Activated CD4-positive, alpha-beta T cell treated with anti-CD3 and anti-CD28 coated beads for 48 hours (primary cell): ENCODE results near the gene ADORA2A.

Source experiments
- DNase-seq: peaks from one replicate; pipeline ENCODE4 v3.0.0-alpha.2; 2020

ADORA2A gene

DNA sequence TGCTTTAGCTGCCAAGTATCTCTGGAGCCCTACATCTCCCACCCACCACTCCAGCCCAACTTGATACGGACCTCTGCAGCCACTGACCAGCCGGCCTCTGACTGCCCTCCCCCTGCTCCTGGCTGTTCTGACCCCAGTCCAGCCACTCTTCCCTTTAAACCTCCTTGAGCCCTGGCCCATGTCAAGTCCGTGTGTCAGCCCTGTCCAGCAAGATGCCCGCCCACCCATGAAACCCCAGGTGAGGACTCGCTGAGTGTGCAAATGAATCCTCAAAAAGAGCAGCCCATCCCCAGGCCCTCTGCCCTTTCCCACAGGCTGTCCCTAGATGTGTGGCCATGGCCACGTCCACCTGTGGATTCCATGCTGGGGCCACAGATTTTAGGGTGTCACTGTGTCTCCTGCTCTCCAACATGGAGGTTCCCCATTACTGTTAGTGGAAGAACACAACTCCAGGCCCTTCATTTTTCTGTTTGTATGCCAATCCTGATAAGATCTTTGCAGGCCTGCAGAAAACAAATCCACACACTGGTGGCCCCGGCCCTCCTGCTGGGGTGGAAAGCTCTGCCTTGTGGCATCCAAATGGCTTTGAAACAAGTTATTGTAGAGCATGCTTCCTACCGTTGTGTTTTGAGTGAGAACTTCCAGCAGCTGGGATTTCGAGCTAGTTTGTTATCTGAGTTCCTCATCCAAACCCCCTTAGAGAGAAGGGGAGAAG is 22.7 kb upstream of the ADORA2A start:
- no peak for DNase-seq

DNA sequence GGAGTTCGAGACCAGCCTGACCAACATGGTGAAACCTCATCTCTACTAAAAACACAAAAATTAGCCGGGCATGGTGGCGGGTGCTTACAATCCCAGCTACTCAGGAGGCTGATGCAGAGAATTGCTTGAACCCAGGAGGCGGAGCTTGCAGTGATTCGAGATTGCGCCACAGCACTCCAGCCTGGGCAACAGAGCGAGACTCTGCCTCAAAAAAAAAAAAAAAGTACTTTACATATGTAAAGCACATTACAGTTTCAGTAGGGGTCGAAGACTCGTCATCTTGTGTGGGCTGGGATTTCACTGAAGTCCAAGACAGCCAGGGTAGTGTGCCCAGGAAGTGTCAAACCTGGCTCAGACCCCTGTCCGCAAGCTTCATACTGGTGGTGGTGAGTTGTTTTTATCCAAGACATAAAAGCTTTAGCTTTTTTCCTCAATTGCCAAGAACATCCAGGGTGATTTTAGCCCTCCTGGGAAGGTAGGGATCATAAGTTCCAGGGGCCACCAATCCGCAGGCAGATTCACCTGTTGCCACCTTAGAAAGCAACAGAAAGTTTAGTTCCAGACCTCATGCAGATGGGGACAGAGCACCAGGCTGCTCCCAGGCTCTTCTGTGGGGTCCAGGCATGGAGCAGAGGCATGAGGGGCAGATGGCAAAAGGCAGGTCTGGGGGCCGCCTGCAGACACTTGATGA is 21.6 kb upstream of the ADORA2A start:
- DNase-seq: no peak

DNA sequence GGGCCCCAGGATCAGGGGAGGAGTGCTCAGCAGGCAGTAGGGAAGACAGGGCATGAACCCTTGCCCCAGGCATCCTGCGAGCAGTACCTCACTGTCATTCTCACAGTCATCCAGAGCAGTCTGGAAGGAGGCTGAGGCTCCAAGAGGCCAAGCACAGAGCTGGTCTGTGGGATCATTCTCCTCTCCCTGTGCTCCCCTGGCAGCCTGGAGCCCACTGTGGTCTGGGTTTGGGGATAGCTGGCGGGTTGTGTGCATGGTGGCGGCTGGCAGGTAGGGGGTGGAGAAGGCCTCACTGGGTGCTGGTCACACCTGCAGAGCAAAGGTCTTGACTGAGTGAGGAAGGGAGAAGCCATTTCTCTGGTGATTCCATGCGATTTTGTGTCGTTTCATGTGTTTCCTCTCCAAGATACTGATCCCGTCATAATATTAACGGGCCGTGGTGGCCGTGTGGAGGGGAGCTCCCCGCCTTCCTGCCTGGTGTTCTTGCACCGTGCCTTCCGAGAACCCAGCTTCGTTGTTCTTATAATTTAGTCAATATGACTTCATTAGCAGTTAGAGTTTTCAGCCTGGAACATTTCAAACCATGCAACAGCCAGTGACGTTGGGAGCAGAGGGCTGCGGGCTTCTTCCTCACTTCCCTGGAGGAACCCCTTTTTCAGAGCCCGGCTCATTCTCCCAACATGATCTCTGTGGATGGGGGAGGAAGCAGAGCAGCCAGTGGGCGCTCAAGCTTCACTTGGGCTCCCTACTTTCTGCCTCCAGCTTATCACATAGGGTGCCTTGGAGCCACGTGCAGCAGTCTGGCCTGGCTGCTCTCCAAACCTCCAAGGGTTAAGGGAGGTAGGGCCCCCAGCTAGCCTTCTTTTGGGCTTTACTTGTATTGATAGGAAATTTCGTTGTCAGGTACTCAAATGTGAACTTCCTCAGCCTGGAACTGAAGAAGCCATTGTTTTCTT is 20.8 kb upstream of the ADORA2A start:
- no peak for DNase-seq

DNA sequence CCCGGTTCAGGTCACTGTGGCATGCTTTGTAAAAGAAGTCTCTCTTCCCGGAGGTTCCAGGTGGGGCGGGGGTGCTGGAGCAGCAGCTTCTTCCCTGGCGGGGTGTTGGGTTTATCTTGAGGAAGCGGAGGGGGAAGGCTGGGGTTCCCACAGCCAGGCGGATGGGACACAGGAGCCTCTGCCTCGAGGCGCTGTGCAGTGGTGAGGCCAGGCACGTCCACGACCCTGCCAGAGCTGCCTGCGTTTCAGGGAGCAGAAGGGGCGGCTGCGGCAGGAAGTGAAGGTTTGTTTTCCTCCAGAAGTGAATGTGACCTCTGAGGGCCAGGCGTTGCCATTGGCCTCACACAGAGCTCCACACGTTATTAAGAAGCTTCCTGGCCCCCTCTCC is 20.1 kb upstream of the ADORA2A start:
- no peak for DNase-seq

DNA sequence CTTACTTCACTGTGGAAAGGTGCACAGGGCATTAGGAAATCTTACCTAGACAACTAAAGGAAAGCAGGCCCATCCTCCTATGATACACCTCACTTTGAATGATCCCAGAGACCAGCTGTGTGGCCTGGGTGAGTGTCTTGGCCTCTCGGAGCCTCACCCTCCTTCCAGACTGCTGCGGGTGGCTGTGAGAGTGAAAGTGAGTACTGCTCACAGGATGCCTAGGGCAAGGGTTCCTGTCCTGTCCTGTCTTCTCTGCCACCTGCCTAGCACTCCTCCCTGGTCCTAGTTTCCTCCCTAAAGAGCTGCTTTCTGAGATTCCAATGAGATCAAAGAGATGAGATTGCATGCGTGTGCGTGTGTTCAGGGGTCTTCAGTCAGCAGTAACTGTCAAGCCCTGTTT is 19.5 kb upstream of the ADORA2A start:
- no peak for DNase-seq

DNA sequence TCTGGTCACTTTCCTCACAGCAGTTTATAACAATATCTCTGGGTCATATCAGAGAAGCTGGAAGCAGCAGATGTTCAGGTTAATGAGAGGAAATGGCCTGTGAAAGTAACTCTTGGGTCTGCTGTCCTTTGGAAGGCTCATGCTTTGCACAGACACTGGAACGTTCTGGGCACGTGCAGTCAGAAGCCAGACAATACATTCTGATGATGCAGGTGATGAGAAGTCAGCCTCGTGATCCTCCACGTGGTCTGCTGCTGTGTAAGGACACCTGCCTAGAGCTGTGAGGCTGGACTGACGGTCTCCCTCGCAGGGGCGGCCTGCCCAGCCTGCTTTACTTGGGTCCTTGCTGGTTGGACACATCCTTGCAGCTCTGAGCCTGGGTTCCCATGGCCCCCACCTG is 18.8 kb upstream of the ADORA2A start:
- no peak for DNase-seq

DNA sequence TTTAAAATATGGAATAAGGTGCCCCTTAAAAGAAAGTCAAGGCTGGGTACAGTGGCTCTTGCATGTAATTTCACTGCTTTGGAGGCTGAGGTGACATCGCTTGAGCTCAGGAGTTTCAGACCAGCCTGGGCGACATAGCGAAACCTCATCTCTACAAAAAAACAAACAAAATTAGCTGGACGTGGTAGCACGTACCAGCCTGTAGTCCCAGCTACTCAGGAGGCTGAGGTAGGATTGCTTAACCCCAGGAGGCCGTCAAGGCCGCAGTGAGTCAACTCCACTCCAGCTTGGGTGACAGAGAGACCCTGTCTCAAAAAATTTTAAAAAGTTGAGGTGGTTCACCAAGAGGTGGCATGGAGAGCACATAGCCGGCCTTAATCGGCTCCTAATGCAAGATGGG is 17.7 kb upstream of the ADORA2A start:
- no peak for DNase-seq

DNA sequence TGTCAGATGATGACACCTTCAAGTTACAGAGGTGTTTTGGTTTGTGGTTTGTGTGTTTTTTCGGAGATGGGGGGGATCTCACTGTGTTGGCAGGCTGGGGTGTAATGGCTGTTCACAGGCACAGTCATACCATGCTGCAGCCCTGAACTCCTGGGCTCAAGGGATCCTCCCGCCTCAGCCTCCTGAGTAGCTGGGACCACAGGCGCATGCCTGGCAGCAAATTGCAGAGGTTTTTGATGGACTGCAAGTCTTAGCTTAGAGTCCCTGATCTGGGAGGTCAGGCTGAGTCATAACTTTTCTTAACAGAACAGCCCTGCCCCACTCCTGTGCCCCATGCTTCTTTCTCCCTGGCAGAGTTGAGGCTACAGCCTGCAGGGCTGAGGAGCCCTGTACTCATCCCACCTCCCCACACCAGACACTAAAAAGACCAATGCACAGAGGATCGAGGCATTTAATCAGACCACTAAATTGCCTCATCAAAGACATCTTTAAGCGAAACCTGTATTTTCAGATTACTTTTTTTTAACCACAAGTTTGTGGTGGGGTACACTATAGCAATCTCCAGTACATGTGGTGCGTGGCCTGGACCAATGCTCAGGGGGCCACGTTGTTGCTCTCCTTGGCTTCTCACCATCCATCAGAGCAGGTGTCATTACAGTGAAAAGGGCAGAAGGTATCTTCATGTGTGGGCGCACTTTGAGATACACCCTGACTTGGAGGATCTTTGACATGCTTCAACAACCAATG is 17.1 kb upstream of the ADORA2A start:
- DNase-seq: no peak

DNA sequence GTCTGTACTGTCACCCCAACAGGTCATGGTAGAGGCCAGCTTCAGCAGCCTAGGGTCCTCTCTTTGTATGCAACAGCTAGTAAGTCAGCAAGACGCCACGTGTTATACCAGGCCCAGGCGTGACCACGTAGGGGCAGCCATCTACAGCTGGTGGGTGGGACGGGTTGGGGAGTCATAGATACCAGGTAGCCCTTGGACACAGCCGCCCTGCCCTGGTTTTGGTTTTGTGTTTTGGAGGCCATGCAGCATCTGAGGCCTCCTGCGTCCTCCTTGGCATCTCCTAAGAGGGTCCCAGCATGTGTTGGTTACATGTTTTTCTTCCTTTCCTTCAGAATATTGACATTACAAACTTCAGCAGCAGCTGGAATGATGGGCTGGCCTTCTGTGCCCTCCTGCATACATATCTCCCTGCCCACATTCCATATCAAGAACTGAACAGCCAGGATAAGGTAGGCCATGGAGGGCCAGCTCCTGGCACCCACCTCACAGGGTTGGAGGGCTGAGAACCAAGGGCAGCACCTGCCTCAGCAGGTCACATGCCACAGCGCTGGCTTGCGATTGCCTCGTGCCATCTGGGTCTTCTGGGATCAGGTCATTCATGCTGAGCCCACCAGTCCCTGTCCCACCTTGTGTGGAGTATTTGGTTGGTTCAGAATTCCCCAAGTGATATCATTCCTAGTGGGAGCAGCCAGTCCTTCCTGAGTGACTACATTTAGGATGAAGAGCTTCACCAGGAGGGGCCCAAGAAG is 16.0 kb upstream of the ADORA2A start:
- DNase-seq: no peak

DNA sequence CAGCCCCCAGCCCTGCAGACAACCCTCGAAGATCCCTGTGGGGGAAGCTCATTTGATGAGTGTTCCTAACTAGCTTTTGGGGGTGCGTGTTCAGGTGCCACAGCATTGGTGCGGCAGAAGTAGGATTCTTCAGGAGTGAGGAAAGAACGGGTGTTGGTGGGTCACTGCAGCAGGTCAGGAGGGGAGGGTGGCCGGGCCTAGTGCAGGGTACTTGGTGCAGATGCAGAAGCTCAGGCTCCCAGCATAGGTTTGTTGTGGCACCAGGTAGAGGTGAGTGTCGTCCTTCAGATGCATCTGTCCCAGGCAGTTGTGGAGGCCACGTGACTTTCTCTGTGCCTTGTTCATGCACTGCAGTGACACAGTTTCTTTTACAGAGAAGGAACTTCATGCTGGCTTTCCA is 15.1 kb upstream of the ADORA2A start:
- DNase-seq: no peak

DNA sequence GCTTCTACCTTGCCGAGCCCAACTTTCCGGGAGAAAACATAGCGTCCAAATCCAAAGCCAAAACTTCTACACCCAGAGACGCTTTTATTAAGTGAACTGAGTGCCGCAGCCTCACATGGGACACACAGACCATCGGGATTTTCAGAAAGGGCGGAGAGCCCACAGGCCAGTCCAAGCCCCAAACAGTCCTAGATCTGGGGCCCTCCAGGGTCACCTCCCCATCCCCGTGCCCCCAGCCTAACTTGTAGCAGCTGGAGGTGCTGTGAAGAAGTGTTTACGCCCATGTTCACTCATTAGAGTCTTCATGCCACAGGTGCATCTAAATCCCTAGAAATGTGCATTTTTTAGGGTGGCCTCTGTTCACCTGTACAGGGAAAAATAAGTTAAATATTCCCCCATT is 14.1 kb upstream of the ADORA2A start:
- DNase-seq: no peak

DNA sequence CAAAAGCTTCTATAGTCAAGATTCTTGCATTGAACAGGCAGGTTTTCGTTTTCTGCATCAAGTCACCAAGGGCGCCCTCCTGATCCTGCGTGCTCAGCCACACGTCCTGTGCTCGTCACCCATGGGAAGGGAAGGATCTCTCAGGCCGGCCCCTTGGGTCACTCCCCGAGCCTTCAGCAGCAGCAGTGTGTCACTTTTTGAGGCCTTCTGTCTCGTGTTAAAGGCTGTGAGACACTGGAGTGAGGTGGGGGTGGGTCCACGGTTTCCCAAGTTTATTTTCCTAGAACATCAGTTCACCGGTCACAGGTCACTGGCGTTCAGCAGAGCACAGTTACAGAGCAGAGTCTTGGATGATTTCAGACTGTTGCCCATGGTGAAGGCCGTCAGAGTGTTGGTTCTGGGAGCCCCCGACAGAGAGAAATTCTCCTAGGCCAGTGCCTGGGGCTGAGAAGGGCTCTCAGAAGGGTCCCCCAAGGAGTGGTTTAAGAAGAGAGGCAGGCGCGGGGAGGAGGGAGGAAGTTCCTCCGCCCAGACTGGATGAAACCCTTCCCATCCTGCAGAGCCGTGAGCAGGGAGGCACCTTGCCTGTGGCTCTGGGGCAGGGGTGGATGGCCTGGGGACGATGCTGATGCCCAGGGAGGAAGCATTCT is 13.5 kb upstream of the ADORA2A start:
- no peak for DNase-seq

DNA sequence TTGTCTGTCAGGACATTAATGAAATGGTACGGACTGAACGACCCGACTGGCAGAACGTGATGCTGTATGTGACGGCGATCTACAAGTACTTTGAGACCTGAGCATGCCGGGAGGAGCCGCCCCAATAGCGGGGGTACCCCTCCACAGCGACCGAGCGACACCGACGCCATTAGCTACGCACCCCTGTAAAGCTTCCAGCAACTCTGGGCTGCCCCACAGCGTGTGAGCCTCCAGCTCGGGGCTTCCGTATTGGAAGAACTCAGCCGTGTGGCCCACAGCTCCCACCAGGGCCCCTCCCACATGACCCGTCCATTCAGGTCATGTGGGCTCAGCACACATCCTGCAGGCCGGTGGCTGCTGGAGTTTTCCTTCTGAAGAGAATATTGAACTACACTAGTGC is 12.9 kb upstream of the ADORA2A start:
- DNase-seq: no peak

DNA sequence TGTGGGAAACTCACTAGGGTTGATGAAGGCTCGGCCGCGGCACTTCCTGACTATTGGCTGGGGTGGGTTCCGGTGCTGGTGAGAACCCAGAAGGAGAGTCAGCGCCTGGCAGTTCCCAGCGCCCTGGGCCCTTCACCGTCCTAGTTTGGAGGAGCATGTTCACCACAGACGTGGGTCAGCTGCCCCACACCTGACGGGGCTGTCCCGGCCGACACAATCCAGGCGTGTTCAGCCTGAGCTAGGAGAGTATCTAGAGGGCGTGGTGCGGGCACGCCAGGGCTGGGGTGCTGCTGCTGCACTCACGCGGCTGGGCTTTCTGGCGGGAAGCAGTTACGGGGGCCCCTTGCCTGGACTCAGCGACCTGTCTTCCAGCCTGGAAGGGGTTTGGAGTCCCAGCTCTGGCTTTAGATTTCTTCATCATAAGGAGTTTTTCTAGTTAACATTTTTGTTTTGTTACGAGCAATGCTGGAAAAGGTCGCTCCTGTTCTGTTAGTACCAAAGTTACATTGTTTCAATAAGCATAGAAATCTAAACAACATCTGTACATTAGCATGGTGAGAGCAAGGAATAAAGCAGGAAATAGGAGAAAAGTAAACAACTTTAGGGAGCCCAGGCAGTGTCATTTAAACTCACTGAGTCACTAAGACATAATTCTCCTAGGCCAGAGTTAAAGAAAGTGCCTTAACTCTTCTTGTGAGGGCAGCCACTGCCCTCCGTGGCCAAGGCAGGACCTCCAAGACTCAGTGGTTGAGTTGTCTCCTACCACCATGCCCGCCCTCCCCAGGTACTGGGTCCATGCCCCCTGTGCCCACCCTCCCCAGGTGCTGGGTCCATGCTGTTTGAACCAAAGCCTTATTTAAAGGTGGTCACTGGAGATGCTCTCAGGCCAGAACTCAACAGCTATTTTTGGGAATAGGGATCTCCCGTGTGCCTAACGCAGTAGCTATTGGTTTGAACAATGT is 12.1 kb upstream of the ADORA2A start:
- DNase-seq: no peak

DNA sequence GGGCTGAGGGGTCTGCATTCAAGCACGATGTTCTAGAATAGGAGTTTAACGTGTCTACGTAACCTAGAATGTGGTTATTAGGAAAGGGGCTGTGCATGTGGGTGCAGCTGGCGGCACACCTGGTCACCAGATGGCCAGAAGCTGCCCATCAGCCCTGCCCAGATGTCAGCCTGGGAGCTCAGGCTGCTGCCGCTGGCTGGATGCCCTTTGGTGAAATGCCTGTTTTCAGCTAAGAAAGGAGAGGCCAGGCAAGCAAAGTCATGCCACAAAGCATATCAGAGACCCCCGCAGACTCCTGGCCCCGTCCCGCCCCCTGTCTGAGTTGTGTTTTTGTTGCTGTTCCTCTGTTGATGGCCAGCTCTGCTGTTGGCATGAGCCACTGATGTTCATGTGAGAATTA is 11.3 kb upstream of the ADORA2A start:
- DNase-seq: no peak

DNA sequence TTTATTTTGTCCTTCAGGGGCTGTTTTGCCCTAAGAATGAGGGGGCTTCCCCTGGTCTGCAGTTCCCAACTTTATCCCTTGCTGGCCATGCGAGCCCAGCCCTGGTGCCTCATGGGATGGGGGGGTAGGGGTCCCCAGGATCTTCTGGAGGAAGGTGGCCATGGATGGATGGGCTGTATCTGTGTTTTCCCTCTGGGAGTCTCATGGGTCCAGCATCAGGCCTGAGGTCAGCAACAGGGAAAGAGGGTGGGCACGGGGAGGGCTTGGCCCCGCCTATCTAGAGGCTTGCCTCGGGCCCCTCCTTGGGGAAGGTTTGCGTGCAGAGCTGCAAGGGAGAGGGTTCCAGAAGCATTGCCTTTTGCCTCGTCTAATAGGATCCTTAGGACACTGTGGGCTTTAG is 10.8 kb upstream of the ADORA2A start:
- DNase-seq: no peak

DNA sequence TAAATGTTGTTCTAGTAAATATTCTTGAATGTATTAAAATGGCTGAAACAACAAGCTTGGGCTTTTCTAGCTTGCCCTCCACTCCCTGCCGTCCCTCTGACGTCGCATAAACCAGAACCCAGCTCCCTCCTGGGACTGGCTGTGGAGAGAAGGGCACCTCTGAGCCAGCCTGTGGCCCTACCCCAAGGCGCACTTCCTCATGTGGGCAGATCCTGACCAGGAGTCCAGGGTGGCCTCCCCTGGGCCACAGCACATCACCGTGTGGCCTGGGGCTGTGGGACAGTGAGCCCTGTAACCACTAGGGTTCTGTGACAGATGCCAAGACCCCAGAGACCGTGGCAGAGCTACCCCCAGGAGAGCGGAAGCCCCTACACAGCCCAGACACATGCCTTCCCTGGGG is 10.2 kb upstream of the ADORA2A start:
- DNase-seq: no peak

DNA sequence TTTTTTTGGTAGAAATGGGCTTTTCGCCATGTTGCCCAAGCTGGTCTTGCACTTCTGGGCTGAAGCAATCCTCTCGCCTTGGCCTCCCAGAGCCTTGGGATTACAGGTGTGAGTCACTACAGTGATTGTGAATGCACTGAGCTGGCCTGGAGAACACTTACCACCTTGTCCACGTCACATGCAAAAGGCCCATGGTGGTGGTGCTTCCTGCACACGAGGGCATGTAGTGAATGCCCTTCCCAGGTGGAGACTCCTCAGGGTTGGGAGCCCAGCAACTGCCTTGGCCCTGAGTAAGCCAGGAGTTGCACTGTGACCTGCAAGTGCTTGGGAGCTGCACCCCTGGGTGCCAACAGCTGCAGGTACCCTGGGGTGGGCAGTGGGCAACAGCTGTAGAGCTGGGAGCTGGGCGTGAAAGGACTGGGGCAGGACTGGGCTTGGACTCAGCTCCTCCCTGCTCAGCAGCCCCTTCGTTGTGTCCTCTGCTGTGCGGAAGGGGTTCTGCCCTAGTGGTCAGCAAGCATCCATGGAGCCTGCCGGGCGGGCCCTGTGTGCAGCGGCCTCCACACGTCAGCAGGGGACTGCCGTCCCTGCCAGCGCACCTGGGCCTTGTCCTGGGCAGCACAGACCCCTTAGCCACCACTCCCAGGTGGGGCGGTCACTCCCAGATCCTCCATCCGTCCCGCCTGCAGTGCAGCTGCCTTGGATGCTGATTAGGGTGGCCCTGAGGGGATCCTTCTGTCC is 9.3 kb upstream of the ADORA2A start:
- no peak for DNase-seq

DNA sequence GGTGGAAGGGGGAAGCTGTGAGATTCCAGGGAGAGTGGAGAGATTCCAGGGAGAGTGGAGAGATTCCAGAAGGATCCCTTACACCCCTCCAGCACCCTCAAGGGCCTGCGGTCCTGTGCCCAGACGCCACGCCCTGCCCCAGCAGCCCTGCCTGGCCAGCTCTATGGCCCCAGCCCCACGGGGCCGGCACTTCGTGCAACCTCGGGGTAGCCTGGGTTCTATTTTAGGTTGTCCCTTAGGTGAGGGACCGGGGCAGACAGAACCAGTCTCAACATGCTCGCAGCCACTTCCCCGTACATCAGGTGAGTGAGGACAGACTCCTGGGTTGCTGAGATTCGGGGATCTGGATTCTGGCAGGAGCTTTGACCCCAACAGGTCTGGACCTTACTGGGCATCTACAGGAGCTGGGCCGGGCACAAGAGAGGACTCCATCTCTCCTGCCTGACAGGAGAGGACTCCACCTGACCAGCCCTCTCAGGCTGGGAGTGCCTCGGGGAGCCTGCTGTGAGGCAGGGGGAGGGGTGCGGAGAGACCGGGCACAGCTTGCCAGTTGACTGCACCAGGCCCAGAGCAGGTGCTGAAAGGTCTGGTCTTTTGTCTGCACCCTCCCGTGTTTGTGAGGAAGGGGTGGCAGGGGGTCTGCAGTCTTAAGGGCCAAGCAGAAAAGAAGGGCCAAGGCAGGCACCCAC is 8.5 kb upstream of the ADORA2A start:
- no peak for DNase-seq
